ENCODE results near the gene TRIM8.

TRIM8 gene

GRCh38 chr10:102616066-102616770 lies 28.1 kb upstream of the TRIM8 start:
- no peak for DNase-seq

- DNase-seq = no peak
Measured at GRCh38 chr10:102617041-102617440, 27.2 kb upstream of the TRIM8 start.

- no peak for DNase-seq
Measured at GRCh38 chr10:102617816-102618215, 26.5 kb upstream of the TRIM8 start.

- no peak for DNase-seq
Measured at GRCh38 chr10:102619281-102619981, 24.8 kb upstream of the TRIM8 start.

GRCh38 chr10:102620138-102620590 lies 24.1 kb upstream of the TRIM8 start:
- no peak for DNase-seq

GRCh38 chr10:102620591-102621442 lies 23.5 kb upstream of the TRIM8 start:
- no peak for DNase-seq

GRCh38 chr10:102621443-102622325 lies 22.6 kb upstream of the TRIM8 start:
- no peak for DNase-seq

GRCh38 chr10:102624094-102624493 lies 20.2 kb upstream of the TRIM8 start:
- DNase-seq = no peak

GRCh38 chr10:102624751-102625645 lies 19.3 kb upstream of the TRIM8 start:
- no peak for DNase-seq

- DNase-seq = no peak
Measured at GRCh38 chr10:102626026-102626685, 18.1 kb upstream of the TRIM8 start.

- no peak for DNase-seq
Measured at GRCh38 chr10:102627291-102627735, 17.0 kb upstream of the TRIM8 start.

GRCh38 chr10:102627736-102628293 lies 16.5 kb upstream of the TRIM8 start:
- no peak for DNase-seq

- no peak for DNase-seq
Measured at GRCh38 chr10:102628451-102628911, 15.8 kb upstream of the TRIM8 start.

- no peak for DNase-seq
Measured at GRCh38 chr10:102629661-102630614, 14.3 kb upstream of the TRIM8 start.

GRCh38 chr10:102630663-102631062 lies 13.6 kb upstream of the TRIM8 start:
- no peak for DNase-seq

- no peak for DNase-seq
Measured at GRCh38 chr10:102631525-102632393, 12.5 kb upstream of the TRIM8 start.

GRCh38 chr10:102632394-102633111 lies 11.7 kb upstream of the TRIM8 start:
- DNase-seq = peak; percentile 23

Data from inflammatory macrophage treated with lipopolysaccharide for 4 hours (primary cell).